ENCODE data around the gene OR6B2.
A peak's percentile ranks its signal among the peaks of the same experiment; 100 is the strongest.
"Not testable (repeated sequence)": the region's sequence is repeated elsewhere in the genome, so short reads cannot be mapped to it uniquely, and the experiment has no call there.

The OR6B2 gene

DNA sequence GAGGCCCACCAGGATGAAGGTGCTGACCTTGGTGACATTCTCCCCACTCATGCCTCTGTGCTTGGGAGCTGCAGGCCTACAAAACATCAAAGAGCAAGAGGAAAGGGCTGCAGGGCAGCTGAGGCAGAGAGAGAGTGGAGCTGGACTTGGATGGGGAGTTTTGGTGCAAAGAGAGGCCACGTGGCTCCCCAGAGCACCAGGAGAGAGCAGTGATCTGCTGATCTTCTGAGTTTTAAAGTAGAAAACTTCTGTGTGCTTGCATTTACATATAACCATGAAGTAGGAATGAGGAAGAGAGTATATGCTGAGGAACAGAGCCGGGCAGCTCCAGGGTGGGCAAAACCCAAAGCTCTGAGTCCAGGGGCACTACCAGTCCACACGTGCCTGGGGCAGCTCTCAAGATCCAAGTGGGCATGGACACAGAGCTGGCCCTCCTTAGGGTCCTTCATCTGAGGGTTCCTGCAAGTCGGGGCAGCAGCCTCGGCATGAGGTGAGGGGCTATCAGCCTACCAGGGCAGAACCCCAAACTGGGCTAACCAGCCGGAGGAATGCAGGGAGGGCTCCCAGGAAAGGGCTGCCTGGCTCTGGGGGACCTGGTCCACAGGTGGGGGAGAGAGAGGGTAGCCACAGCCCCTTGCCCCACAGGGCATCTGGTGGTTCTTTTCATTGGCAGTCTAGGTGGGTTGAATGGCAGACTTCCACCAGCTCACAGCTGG is at the start of gene OR6B2:
Gene OR6B2 (minus strand): TSS at position 51 of the 716 bp plus-strand sequence. CDS start 0 bp downstream, at position 51.
- no peak for DNase-seq

DNA sequence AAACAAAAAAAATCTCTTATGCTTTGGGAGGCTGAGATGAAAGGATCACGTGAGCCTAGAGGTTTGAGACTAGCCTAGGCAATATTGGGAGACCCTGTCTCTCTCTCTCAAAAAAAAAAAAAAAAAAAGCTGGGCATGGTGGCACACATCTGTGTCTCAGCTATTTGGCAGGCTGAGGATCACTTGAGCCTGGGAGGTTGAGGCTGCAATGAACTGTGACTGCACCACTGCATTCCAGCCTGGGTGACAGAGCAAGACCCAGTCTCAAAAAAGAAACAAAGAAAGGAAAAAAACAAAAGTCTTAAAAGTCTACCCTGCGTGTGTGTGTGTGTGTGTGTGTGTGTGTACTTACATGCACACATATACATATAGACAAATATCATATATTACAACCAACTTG is 48.4 kb upstream of the OR6B2 start:
- DNase-seq, result no peak

DNA sequence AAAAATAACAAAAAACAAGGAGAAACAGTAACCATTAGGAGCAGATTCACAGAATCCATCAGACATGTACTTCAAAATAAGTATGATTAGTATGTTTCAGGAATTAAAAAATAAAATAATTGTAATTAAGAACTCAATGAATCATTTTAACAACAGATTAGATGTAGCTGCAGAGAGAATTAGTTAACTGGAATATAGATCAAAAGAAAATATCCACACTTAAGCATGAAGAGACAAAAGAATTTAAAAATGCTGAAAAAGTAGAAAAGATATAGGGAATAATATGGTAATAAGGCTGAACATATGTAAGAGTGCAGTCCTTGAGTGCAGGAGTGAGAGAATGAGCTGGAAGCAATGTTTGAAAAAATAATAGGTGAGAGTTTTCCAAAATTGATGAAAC is 47.2 kb upstream of the OR6B2 start:
- DNase-seq, result no peak

DNA sequence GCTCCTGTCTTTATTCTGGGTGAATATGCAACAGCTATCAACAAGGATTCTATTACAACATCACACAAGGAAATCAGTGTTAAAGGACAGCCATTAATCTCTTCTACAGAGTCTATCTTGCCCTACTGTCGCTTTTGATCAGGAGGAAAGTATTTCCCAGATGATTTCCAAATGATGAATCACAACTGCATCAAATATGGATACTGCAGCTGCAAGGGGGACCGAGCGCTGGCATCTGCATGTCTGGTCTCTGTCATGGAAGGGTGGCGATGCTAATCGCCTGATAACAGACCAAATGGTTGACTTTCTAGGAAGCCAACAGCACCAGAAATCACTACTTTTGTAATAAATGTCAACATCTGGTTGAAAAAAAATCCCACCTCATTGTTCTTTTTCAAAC is 44.3 kb upstream of the OR6B2 start:
- no peak for DNase-seq

DNA sequence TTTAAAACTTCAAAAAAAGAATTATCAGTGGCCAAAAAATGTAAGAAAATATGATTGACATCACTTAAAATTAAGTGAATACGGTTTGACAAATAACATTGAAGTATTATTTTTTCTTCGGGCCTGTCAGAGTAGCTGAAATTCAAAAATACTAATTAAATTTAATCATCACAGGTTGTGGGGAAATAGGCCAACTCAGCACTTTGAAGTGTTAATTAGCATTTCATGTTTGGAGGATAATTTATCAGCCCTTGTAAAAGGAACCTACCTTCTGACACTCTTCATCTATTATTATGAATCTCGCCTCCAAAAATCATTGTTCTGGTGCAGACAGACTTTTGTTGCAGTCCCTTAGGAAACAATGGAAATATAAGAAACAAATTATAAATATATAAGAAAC is 40.7 kb upstream of the OR6B2 start:
- DNase-seq, result no peak

DNA sequence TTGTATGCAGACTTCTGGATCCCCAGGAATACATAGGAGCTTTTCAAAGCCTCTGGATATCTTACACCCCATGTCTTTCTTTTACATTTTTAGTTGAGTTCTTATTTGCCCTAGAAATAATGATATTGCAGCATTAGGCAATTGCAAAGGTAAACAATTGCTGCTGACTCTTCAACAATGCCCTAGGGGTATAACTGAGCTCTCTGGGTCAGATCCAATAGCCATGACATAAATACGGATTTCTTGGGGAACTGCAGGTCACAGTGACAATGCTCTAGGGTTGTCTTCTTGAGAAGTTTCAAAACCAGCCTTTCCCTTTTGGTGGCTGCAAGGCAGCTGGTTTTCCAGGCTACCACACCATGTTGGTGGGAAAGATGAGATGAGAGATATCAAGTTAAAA is 39.6 kb upstream of the OR6B2 start:
- DNase-seq, result no peak

DNA sequence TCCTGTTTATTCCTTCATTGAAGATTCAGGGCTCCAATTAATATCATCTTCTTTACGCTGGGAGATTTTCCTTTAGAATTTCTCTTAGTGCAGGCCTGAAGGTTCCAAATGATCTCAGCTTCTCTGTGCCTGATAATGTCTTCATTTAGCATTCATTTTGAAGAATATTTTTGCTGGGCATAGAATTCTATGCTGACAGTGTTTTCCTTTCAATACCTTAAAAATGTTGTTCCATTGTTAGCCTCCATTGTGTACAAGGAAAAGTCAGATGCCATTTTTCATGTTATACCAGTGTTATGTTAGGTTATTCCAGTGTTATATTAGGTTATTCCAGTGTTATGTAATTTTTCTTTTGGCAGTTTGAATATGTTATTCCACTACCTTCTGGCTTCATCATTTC is 38.0 kb upstream of the OR6B2 start:
- no peak for DNase-seq

DNA sequence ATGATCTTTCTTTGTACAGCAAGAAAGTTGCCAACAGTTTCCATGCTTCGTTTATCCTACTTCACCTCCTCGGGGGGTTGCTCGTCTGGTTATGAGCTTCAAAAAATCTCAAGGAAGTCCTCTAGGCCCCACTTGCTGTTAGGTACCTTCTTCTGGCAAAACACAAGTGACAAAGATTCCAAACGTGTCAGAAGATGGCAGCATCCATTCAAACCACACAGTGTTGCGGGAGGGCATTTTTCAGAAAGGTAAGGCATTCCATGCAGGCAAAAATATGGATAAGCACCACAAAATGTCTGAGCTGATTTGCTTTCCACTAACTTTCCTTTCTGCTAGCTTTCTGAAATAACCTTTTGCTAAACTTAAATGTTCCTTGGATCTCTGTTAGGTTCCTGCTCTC is 36.3 kb upstream of the OR6B2 start:
- no peak for DNase-seq

DNA sequence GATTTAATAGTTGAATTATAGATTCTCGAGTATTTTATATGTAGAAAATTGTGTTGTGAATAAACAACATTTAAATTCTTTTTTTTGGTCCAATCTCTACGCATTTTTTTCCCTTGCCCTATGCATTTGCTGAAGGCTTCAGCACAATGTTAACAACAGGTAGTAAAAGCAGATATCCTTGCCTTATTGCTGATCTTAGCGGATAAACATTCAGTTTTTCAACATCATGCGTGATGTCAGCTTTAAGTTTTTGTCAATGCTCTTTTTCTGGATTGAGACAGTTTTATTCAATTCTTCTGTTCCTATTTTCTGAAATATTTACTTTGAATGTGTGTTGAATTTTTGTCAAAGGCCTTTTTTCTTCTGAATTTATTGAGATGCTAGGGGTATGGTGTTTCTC is 34.7 kb upstream of the OR6B2 start:
- DNase-seq, result no peak

DNA sequence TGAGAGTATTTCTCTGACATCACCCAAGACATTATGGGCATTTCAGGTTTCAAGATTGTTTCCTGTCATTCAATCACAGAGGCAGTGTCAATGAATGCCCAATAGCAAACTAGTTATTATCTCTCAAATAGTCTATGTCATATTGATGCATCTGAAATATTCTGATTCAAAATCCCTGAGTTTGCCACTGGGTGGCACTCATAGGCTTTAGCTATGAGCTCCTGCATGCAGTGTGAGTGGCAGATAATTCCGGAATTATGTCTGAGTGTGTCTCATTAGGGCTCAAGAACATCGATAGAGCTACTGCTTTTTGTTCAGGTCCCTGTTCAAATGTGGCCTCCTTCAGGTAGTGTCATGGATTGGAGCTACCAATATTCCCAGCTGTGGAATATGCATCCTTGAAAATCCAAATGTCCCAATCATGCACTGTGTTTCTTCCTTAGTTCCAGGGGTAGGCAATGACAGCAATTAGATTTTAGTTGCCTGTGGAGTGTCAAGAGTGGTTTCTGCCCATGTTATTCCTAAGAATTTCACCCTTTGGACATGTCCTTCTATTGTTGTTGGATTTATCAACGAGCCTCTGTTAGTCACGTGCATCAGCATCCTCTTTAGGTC is 30.9 kb upstream of the OR6B2 start:
- peak; percentile 23 for DNase-seq

DNA sequence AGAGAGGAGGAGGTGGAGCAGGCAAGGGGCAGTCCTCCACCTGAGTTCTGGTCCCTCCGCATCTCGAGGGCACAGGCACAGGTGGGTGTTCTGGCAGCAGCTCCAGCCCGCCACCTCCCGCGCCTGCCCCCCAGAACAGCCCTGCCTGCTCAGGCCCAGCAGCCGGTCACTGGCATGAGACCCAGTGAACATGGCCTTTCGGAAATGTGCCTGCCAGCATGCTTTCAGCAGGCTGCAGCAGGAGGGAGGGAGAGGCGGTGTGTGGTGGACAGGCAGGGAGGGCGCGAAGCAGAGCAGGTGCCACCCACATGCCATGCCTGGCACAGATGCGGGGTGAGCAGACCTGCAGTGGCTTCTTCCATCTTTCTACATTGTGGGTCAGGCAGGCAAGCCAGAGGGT is 26.4 kb upstream of the OR6B2 start:
- no peak for DNase-seq

DNA sequence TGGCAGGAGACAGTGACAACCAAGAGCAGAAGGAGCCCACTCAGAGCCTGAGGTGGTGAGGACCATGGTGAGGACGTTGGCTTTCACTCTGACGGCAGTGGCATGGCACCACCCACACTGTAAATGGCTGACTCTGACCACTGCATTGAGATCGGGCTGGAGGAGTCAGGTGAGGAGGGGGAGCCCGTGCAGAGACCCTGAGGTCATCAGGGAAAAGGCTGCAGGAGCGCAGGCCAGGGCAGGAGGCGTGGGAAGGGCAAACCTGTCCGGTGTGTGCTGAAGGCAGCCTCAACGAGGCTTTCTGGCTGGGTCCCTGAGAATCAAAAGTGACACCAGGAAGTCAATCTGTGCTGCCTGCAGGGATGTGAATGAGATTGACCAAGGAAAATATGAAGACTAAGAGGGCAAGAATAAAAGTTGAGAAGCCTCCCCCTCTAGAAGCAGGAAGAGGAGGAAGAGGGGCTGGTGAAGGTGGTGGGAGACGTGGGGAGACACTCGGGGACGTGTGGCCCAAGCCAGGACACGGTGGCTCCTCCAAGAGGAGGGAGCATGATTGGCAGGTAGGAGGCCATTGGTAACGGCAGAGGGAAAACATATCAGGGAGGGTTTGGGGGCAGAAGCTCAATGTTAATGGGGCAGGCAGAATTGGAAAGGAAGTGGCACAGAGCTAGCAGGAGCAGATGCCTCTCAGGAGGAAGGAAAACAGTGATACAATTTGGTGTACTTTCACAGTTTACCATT is 25.1 kb upstream of the OR6B2 start:
- DNase-seq, result no peak

DNA sequence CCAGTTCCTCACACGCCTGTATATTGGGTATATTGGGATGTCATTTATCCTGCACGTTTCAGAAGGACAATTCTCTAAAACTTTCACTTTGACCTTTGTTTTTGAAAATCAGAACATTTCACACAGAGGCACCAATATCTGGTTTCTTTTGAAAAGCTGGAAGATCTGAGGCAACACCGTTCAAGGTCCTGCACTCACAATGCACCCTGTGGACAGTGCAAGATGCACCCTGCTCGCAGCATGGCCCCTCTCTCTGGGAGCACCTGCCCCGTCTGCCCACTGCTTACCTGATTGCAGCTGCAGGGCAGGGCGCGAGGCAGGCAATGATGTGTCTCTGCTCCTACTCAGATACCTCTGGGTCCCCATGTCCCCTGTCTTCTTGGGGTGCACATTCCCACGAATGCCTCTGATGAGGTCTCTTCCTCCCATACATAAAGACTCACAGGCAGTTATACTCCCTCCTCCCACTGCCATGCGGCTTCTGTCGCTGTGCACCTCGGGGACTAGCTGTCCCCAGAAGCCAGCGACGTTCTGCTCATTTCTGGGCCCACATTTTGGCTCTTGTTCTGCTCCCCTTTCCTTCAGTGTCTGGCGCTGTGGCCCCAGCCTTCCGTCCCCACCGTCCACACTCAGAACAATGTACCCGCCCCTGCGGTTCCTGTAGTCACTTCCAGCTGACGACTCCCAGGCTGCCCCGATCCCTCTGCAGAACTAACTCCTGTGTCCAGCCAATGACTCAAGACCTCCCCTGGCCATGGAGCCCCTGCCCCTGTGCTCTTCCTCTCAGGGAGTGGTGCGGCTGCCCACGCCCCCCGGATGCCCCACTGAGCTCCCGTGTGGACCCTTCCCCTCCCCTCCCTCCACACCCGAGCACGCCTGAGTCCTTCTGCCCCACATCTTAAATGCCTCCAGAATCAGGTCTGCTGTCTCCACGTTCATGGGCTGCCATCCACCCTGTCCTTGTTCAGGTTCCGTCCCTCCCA is 23.2 kb upstream of the OR6B2 start, which contains the start of gene OR6B3:
Gene OR6B3 (minus strand): TSS at position 349 of the 983 bp plus-strand sequence.
- DNase-seq, result no peak

DNA sequence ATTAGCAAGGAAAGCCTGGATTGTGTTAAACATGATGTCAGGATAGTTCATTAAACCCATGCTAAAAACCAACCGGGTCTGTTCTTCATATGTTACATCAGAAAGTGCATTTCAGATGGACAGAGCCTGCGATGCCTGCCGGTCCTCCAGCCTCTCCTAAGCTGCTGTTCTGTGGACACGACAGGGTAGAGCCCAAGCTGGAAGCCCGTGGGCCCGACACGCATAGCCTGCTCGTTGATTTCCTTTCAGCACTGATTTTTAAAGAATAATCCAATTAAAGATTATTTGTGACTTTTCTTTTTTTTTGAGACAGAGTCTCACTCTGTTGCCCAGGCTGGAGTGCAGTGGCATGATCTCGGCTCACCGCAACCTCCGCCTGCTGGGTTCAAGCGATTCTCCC is 22.3 kb upstream of the OR6B2 start:
- DNase-seq, result no peak

DNA sequence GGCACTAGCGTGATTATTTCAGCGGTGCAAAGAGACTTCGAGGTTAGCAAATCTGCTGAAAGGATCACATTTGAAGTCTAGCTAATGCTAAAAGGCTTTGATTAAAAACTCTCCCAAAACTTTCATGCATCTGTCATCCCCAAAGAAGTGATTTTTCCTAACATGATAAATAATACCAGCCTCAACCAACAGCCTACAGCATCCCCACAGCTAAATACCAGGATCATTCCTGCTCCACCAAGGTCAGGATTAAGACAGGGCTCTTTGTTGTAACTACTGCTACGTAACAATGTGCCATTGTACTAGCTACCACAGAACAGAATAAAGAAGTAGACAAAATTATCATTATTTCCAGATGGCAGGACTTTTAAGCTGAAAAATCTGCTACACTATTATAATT is 21.5 kb upstream of the OR6B2 start:
- DNase-seq, result no peak

DNA sequence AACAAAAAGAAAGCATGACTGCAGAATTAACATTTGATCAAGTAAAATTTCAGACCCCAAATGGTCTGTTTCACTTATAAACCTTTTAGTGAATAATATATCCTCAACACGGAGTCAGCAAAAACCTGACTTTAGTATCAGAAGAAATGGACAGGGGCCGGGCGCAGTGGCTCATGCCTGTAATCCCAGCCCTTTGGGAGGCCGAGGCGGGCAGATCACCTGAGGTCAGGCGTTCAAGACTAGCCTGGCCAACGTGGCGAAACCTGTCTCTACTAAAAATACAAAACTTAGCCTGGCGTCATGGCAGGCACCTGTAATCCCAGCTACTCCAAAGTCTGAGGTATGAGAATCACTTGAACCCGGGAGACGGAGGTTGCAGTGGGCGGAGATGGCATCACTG is 20.0 kb upstream of the OR6B2 start:
- no peak for DNase-seq

DNA sequence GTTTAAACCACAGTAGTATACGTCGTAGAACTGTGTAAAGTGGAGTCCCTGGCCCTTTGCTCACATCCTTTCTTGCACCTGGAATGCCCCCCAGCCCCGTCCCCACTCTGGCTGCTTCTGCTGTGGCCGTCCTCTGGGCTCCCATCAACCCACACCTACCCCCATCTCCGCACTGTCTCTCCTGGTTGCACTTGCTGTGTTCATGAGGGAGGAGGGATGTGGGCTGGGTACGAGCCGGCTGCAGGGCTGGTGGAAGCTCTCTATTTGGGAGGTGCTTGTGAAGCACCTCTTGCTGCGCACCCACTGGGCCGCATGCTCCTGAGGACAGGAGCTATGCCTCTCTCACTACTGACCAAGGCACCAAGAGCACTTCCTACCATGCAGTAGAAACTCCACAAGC is 18.0 kb upstream of the OR6B2 start:
- DNase-seq, result no peak

DNA sequence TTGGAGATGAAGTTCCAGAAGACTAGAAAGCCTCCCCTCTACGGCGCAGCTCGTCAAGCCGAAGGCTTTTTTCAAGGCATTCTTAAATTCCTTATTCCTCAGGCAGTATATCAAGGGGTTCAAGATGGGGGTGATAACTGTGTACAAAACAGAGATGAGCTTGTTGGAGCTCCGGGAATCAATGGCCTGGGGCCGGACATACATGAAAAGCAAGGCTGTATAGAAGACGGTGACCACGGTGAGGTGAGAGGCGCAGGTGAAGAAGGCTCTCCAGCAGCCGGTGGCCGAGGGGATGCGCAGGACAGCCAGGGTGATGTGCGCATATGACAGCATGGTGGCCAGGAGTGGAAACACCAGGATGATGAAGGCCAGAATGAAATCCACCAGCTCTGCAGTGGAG is 14.9 kb upstream of the OR6B2 start:
- no peak for DNase-seq

DNA sequence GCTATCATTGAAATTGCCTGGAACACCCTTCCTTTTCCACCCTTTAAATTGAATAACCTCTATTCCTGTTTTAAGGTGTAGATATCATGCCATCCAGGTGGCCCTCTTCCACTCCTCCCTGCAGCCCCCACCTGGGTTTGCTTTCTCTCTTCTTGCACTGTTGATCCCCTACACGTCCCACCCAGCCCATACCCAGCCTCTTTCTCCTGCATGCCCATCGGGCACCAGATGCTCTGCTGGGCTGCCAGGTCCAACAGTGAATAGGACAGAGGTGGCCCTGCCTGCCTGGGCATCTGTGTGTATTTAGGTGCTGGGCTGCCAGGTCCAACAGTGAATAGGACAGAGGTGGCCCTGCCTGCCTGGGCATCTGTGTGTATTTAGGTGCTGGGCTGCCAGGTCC is 13.9 kb upstream of the OR6B2 start:
- not testable (repeated sequence) for DNase-seq

DNA sequence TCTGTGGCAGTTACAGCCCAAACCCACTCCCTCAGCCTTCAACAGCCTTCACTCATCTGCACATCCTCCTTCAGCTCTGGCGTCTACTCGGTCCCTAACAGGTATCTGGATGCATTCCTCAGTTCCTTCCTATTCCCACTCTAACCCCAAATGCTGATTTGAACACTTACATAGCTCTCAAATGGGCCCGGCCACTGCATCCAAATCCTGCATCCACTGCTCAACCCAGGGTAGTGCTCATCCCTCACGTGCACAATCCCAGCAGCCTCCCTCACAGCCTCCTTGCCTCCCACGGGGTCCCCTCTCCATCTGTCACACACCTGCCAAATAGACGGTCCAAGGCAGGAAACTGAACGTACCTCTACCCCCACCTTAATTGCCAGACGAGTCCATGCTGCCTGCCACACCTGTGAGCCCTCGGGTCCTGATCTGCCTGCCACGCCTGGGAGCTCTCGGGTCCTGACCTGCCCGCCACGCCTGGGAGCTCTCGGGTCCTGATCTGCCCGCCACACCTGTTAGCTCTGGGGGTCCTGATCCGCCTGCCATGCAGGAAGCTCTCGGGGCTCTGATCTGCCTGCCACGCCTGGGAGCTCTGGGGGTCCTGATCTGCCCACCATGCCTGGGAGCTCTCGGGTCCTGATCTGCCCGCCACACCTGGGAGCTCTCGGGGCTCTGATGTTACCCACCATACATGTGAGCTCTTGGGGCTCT is 13.2 kb upstream of the OR6B2 start:
- DNase-seq, result no peak

DNA sequence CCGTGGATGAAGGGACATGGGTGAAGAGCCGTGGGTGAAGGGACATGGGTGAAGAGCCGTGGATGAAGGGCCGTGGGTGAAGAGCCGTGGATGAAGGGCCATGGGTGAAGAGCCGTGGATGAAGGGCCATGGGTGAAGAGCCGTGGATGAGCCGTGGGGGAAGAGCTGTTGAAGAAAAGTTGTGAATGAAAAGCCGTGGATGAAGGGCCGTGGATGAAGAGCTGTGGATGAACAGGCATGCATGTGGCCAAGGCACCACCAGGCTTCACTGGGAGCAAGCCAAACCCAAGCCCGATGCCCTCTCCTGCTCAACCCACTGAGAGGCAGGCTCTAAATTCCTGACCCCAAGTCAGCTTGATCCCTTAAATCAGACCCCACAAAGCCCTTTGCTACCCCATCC is 12.5 kb upstream of the OR6B2 start:
- DNase-seq, result no peak

DNA sequence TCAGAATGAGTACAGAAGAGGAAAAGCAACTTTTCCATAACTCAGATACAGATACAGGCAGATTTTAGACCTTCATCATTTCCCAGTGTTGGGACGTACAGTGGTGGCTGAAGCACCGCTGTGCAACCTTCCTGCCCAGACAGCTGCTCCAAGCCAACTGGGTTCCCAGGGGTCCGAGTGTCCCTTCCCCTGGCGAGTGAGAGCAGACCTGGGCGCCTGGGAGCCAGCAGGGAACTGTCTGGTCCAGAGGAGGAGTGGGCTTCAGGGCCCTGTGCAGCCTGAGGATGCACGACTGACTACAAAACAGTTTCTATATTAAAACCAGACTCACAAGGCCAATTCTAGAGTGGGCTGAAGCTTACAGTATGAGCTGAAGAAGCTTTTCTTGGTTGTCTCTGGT is 11.1 kb upstream of the OR6B2 start:
- DNase-seq, result no peak

Measured in NCI-H774 (cell line).